Measurements from ENCODE around the gene ANKRD33. TPM values are rescaled to one million over a fixed set of nuclear protein-coding genes. Genes with fewer than 3 reads are reported as not detected.

Gene ANKRD33
- polyA plus RNA-seq, 2 donors: not detected

DNA sequence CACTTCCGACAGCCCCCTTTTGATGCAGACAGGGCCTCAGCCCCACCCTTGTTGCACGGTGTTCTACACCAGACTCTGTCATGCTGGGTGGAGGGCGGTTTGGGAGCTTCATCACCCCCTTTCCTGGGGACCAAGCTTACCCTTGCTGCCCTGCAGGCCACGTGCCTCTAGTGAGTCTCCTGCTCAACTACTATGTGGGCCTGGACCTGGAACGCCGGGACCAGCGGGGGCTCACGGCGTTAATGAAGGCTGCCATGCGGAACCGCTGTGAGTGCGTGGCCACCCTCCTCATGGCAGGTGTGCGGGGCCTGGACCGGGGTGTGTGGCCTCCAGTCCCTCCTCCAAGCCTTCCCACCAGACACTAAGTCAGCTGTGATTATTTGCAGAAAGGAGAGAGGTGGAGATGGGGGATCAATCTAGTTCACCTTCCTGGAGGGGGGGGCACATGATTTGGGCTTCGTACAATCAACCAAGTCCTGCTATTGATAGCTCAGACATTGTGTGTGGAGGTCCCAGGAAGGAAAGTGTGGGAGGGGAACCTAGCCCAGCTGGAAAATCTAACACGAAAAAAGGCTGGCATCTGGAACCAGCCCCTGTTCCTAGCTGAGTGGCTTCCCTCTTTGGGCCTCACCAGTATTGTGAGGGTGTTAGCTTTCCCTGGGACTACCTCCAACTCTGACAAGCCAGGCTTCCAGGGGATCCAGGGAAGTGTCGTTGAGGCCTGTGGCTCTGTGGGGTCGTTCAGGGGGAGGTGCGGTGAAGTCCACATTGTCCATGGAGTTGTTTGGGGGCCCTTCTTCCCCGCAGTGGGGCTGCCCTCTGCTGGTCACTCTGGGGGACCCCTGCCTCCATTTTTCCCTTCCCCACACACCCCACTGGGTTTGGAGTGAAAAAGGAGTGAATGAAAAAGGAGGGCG is 1.6 kb downstream of the ANKRD33 start:
- WGBS, 2 donors: 83 to 84% methylated on average over 21 of the region's 21 CpGs
- Histone ChIP-seq H3K4me3 (ENCODE audit: low read depth in 1 of 2, low read length in 2 of 2) (no peak overlapping the region), H3K4me1 (ENCODE audit: control insufficient read depth in 2 of 2, insufficient read depth in 2 of 2, low read length in 1 of 2) (no peaks in the 10 kb centered on the region), H3K36me3 (ENCODE audit: control insufficient read depth in 2 of 2, insufficient read depth in 2 of 2, low read length in 1 of 2) (no peaks in the 10 kb centered on the region), H3K27ac (ENCODE audit: low read depth in 2 of 2, low read length in 1 of 2) (no peak overlapping the region), H3K9me3 (ENCODE audit: control insufficient read depth in 2 of 2, insufficient read depth in 1 of 2, low read depth in 1 of 2, low read length in 1 of 2) (no peaks in the 10 kb centered on the region), H3K27me3 (ENCODE audit: control insufficient read depth in 1 of 2, insufficient read depth in 2 of 2, low read length in 2 of 2) (no peaks in the 10 kb centered on the region)

DNA sequence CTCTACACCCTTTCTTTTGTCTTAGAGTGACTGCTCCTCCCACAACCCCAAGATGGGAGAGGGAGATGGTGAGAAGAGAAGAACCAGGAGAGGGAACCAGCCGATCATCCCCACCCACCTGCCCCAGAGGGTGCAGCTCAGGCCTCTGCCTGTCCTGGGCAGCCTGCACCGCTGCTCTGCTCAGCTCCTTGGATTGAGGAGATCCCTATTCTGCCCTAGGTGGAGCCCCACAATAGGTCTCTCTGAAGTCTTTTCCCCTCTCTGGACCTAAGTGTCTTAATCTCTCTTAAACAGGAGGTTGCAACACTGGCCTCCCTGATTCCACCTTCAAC is 2.2 kb downstream of the ANKRD33 start:
- 75 to 83% methylated on average over 2 of the region's 2 CpGs for WGBS, 2 donors
- H3K36me3 ChIP-seq (ENCODE audit: control insufficient read depth in 2 of 2, insufficient read depth in 2 of 2, low read length in 1 of 2): no peaks in the 10 kb centered on the region
- H3K4me3 ChIP-seq (ENCODE audit: low read depth in 1 of 2, low read length in 2 of 2): no peak overlapping the region
- H3K27me3 ChIP-seq (ENCODE audit: control insufficient read depth in 1 of 2, insufficient read depth in 2 of 2, low read length in 2 of 2): no peaks in the 10 kb centered on the region
- no peaks in the 10 kb centered on the region for H3K4me1 ChIP-seq (ENCODE audit: control insufficient read depth in 2 of 2, insufficient read depth in 2 of 2, low read length in 1 of 2)
- no peaks in the 10 kb centered on the region for H3K9me3 ChIP-seq (ENCODE audit: control insufficient read depth in 2 of 2, insufficient read depth in 1 of 2, low read depth in 1 of 2, low read length in 1 of 2)
- no peak overlapping the region for H3K27ac ChIP-seq (ENCODE audit: low read depth in 2 of 2, low read length in 1 of 2)

DNA sequence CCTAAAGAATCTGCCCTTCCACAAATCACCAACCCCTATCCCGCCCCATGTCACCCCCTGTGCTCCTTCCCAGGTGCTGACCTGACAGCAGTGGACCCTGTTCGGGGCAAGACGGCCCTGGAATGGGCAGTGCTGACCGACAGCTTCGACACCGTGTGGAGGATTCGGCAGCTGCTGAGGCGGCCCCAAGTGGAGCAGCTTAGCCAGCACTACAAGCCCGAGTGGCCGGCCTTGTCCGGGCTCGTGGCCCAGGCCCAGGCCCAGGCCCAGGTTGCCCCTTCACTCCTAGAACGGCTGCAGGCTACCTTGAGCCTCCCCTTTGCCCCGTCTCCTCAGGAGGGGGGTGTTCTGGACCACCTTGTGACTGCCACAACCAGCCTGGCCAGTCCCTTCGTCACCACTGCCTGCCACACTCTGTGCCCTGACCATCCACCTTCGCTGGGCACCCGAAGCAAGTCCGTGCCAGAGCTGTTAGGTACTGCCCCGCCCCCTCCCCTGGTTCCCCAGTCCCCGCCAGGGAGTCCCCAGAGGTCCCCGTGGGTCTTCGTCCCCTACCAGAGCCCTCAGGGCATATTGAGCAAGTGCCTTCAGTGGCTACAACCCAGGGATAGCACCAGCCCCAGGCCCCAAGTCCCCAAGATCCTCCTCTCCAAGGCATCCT is 2.7 kb downstream of the ANKRD33 start:
- no peak overlapping the region for H3K4me3 ChIP-seq (ENCODE audit: low read depth in 1 of 2, low read length in 2 of 2)
- no peaks in the 10 kb centered on the region for H3K27me3 ChIP-seq (ENCODE audit: control insufficient read depth in 1 of 2, insufficient read depth in 2 of 2, low read length in 2 of 2)
- H3K36me3 ChIP-seq (ENCODE audit: control insufficient read depth in 2 of 2, insufficient read depth in 2 of 2, low read length in 1 of 2): no peaks in the 10 kb centered on the region
- no peak overlapping the region for H3K27ac ChIP-seq (ENCODE audit: low read depth in 2 of 2, low read length in 1 of 2)
- H3K4me1 ChIP-seq (ENCODE audit: control insufficient read depth in 2 of 2, insufficient read depth in 2 of 2, low read length in 1 of 2): no peaks in the 10 kb centered on the region
- 84 to 87% methylated on average over 22 of the region's 22 CpGs for WGBS, 2 donors
- H3K9me3 ChIP-seq (ENCODE audit: control insufficient read depth in 2 of 2, insufficient read depth in 1 of 2, low read depth in 1 of 2, low read length in 1 of 2): no peaks in the 10 kb centered on the region

DNA sequence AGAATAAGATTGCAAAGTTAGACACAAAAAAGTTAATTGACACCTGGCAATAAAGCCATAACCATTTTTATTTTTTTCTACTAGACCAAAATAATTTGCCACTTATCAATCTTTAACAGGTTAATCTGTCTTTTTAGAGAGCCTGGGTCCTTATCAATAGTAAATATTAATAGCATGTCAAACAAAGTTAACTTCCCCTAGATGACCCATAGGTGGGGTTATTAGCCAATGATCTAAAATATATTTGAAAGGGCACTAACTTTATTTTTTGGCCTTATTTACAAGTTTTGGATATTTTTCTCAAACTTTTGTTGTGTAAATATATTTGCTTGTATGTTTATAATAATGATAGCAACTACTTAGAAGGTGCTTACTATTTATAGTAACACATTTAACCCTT is 3.9 kb downstream of the ANKRD33 start:
- H3K4me3 ChIP-seq (ENCODE audit: low read depth in 1 of 2, low read length in 2 of 2): no peak overlapping the region
- H3K4me1 ChIP-seq (ENCODE audit: control insufficient read depth in 2 of 2, insufficient read depth in 2 of 2, low read length in 1 of 2): no peaks in the 10 kb centered on the region
- H3K27me3 ChIP-seq (ENCODE audit: control insufficient read depth in 1 of 2, insufficient read depth in 2 of 2, low read length in 2 of 2): no peaks in the 10 kb centered on the region
- H3K9me3 ChIP-seq (ENCODE audit: control insufficient read depth in 2 of 2, insufficient read depth in 1 of 2, low read depth in 1 of 2, low read length in 1 of 2): no peaks in the 10 kb centered on the region
- H3K27ac ChIP-seq (ENCODE audit: low read depth in 2 of 2, low read length in 1 of 2): no peak overlapping the region
- no peaks in the 10 kb centered on the region for H3K36me3 ChIP-seq (ENCODE audit: control insufficient read depth in 2 of 2, insufficient read depth in 2 of 2, low read length in 1 of 2)

DNA sequence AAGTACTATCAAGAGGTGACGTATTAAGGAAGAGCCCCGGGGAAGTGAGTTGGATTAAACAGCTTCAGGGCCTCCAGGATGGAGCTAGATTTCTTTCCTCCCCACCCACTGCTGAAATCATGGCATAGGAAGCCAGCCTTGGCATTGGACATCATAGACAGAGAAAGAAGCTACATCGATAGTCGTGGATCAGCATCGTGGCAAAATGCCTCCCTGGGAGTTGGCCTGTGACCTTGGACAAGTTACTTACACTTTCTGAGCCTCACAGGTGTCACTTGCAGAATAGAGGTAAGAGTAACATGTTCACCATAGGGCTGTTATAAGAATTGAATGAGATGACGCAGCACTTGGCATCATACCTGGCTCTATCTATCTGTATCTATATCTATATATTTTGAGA is 5.9 kb downstream of the ANKRD33 start:
- Histone ChIP-seq H3K27ac (ENCODE audit: low read depth in 2 of 2, low read length in 1 of 2) (no peak overlapping the region), H3K36me3 (ENCODE audit: control insufficient read depth in 2 of 2, insufficient read depth in 2 of 2, low read length in 1 of 2) (no peaks in the 10 kb centered on the region), H3K9me3 (ENCODE audit: control insufficient read depth in 2 of 2, insufficient read depth in 1 of 2, low read depth in 1 of 2, low read length in 1 of 2) (no peaks in the 10 kb centered on the region), H3K4me1 (ENCODE audit: control insufficient read depth in 2 of 2, insufficient read depth in 2 of 2, low read length in 1 of 2) (no peaks in the 10 kb centered on the region), H3K27me3 (ENCODE audit: control insufficient read depth in 1 of 2, insufficient read depth in 2 of 2, low read length in 2 of 2) (no peaks in the 10 kb centered on the region), H3K4me3 (ENCODE audit: low read depth in 1 of 2, low read length in 2 of 2) (no peak overlapping the region)
- 66 to 76% methylated on average over 6 of the region's 6 CpGs for WGBS, 2 donors

DNA sequence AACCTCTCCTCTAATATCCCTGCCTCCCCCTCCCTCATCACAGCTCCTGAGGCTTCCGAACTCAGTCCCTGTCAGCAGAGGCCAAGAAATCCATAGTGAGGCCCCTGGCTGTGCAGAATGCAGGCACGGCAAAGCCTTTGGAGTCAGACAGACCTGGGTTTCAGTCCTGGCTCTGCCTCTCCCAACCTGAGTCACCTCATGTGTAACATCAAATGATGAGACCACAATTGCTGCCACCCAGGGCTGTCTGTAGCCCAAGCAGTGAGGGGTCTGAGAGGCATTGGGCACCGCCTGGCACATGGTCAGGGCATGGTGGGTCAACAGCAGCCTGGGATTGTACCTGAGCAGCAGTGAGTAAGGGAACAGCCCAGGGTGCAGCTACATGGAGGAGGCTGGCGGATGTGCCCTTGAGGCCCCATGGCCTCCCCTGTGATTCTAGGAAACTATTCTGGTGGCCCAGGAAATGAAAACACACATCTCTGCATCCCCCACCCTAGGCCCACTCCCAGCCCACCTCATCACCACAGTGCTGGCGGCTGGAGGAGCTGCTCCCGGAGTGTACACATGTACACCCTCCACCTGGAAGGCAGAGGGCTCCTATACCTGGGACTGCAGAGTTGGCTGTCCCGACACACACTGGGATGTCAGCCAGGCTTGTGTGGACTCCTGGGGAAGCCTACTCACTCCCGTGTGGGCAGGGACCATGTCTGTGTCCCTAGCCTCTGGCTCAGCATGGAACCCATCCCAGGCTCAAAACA is 7.7 kb downstream of the ANKRD33 start:
- Histone ChIP-seq H3K27me3 (ENCODE audit: control insufficient read depth in 1 of 2, insufficient read depth in 2 of 2, low read length in 2 of 2) (no peaks in the 10 kb centered on the region), H3K9me3 (ENCODE audit: control insufficient read depth in 2 of 2, insufficient read depth in 1 of 2, low read depth in 1 of 2, low read length in 1 of 2) (no peaks in the 10 kb centered on the region), H3K4me3 (ENCODE audit: low read depth in 1 of 2, low read length in 2 of 2) (no peak overlapping the region), H3K36me3 (ENCODE audit: control insufficient read depth in 2 of 2, insufficient read depth in 2 of 2, low read length in 1 of 2) (no peaks in the 10 kb centered on the region), H3K27ac (ENCODE audit: low read depth in 2 of 2, low read length in 1 of 2) (no peak overlapping the region), H3K4me1 (ENCODE audit: control insufficient read depth in 2 of 2, insufficient read depth in 2 of 2, low read length in 1 of 2) (no peaks in the 10 kb centered on the region)
- 78 to 83% methylated on average over 8 of the region's 8 CpGs for WGBS, 2 donors

DNA sequence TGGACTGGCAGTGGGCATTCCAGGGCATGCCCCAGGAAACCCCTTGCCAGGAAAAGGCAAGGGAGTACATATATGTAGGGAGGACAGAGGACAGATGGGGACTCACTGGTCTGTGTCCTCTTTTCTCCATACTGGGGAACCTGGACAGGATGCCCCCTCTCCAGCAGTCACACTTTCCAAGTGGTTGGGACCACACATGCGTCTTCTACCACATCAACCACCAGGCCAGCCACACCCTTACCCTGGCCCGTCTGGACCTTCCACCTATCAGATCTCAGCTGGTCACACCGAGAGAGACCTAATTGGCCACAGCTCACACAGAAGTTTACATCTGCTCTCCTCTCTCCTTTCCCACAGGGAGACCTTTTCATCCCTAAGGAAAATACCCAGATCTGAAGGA is 8.3 kb downstream of the ANKRD33 start:
- 61 to 87% methylated on average over 3 of the region's 3 CpGs for WGBS, 2 donors
- H3K4me3 ChIP-seq (ENCODE audit: low read depth in 1 of 2, low read length in 2 of 2): no peak overlapping the region
- H3K27ac ChIP-seq (ENCODE audit: low read depth in 2 of 2, low read length in 1 of 2): no peak overlapping the region
- H3K4me1 ChIP-seq (ENCODE audit: control insufficient read depth in 2 of 2, insufficient read depth in 2 of 2, low read length in 1 of 2): no peaks in the 10 kb centered on the region
- H3K36me3 ChIP-seq (ENCODE audit: control insufficient read depth in 2 of 2, insufficient read depth in 2 of 2, low read length in 1 of 2): no peaks in the 10 kb centered on the region
- no peaks in the 10 kb centered on the region for H3K27me3 ChIP-seq (ENCODE audit: control insufficient read depth in 1 of 2, insufficient read depth in 2 of 2, low read length in 2 of 2)
- peaks cover 0 to 3% of the 10 kb centered on the region in 2 donors for H3K9me3 ChIP-seq (ENCODE audit: control insufficient read depth in 2 of 2, insufficient read depth in 1 of 2, low read depth in 1 of 2, low read length in 1 of 2)

DNA sequence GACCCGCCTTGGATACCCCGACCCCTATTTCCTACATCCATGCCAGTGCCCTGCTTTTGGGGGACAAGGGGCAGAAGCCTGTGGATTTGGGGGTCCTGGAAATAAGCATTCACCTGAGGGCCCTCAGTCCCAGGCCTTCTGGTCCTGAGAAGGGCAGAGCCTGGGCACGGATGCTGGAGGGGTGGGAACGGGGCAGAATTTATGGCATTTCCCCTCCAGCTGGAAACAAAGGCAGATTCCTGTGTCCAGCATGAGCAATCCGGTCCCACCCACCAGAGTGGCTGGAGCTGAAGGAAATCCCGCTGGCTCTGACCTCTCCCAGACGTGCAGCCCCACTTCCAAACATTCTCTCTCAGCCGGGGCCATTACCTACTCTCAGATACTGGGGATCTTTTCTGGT is 9.3 kb downstream of the ANKRD33 start:
- Histone ChIP-seq H3K27ac (ENCODE audit: low read depth in 2 of 2, low read length in 1 of 2) (peak overlapping the region in 1 of 2 donors; percentile 47), H3K9me3 (ENCODE audit: control insufficient read depth in 2 of 2, insufficient read depth in 1 of 2, low read depth in 1 of 2, low read length in 1 of 2) (peaks cover 0 to 3% of the 10 kb centered on the region in 2 donors), H3K4me3 (ENCODE audit: low read depth in 1 of 2, low read length in 2 of 2) (no peak overlapping the region), H3K27me3 (ENCODE audit: control insufficient read depth in 1 of 2, insufficient read depth in 2 of 2, low read length in 2 of 2) (no peaks in the 10 kb centered on the region), H3K36me3 (ENCODE audit: control insufficient read depth in 2 of 2, insufficient read depth in 2 of 2, low read length in 1 of 2) (no peaks in the 10 kb centered on the region), H3K4me1 (ENCODE audit: control insufficient read depth in 2 of 2, insufficient read depth in 2 of 2, low read length in 1 of 2) (no peaks in the 10 kb centered on the region)
- 71 to 74% methylated on average over 8 of the region's 8 CpGs for WGBS, 2 donors

DNA sequence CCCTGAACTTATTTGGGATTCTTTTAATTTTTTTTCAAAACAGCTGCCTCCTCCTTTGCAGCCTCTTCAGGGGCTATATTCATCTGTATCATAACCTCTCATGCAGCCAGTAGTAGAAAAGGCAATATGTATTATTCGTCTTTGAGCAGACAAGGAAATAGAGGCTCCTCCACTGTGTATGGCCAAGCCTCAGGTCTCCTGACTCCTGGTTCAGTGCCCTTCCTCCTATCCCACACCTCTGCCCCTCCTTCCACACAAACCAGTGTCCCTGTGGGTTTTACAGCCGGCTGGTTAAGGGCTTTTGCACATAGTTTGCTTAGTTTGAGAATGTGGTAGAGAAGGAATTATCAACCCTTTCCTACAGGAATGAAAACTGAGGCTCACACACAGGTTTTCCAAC is 10.6 kb downstream of the ANKRD33 start:
- 65 to 80% methylated on average over 2 of the region's 2 CpGs for WGBS, 2 donors
- Histone ChIP-seq H3K27me3 (ENCODE audit: control insufficient read depth in 1 of 2, insufficient read depth in 2 of 2, low read length in 2 of 2) (no peaks in the 10 kb centered on the region), H3K36me3 (ENCODE audit: control insufficient read depth in 2 of 2, insufficient read depth in 2 of 2, low read length in 1 of 2) (no peaks in the 10 kb centered on the region), H3K4me1 (ENCODE audit: control insufficient read depth in 2 of 2, insufficient read depth in 2 of 2, low read length in 1 of 2) (no peaks in the 10 kb centered on the region), H3K4me3 (ENCODE audit: low read depth in 1 of 2, low read length in 2 of 2) (no peak overlapping the region), H3K27ac (ENCODE audit: low read depth in 2 of 2, low read length in 1 of 2) (no peak overlapping the region), H3K9me3 (ENCODE audit: control insufficient read depth in 2 of 2, insufficient read depth in 1 of 2, low read depth in 1 of 2, low read length in 1 of 2) (peaks cover 0 to 3% of the 10 kb centered on the region in 2 donors)

Data from esophagus (tissue), 2 donors.